HG03175 (cell line): ENCODE data around the gene CRADD.
"Not testable (repeated sequence)": the region's sequence is repeated elsewhere in the genome, so short reads cannot be mapped to it uniquely, and the experiment has no call there.

Source experiments
- ATAC-seq: cut with Tn5 transposase; IDR thresholded peaks from one replicate; pipeline ENCODE4 v1.9.1; 2021; ENCODE audit warnings: mild to moderate bottlenecking, moderate library complexity; ENCODE audit not compliant: unreplicated experiment

The CRADD gene

DNA sequence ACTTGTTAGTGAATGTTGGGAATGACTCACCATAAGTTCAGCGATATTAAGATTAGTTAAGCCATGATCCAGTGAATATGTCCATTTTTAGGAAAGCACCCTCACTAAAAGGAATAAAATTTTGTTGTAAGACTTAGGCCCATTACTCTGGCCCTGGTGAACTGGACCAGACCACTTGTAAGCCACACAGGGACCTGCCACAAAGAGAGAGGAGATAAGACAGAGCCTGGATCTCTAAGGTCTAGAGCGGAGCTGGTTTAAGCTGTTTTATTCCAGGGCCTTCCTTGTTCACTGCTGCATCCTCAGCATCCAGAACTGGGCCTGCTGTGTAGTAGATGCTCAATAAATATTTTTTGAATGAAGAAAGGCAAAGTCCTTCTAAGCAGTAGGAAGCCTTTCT is 79.1 kb downstream of the CRADD start:
- no peak for ATAC-seq

DNA sequence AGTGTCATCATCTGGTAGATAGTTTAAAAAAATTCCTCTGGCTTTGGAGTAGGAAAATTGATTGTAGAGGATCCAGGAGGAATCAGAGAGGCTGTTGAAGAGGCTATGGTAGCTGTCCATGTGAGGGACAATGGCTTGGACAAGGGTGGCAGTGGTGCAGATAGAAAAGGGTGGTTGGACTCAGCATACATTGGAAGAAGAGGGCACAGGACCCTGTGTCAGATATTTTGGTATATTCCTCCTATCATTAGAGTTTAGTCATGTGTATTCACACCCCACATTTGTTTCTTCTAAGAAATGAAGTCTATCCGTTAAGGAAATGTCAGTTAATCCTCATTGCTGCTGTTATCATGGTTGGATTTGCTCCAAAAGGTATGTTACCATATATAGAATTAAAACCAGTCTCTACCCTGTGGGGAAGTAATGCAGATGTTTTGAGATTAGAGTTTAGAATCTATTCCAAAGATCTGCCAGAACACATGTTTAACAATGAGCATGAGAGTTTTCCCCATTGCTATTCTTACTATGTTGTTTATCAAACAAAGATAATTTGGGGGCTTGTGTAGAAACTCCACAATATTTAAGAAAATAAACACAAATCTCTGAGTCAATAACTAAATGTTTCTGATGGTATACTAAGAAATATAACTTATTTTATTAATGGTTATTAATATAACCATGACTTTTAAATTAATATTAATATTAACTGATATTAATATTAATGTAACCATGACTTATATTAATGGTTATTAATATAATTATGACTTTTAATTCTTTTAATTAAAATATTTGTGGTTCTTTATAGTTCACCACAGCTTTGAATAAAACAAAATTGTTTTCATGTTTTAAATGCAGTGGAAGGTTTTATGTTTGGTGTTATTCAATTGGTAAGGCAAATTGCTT is 80.9 kb downstream of the CRADD start:
- no peak for ATAC-seq

DNA sequence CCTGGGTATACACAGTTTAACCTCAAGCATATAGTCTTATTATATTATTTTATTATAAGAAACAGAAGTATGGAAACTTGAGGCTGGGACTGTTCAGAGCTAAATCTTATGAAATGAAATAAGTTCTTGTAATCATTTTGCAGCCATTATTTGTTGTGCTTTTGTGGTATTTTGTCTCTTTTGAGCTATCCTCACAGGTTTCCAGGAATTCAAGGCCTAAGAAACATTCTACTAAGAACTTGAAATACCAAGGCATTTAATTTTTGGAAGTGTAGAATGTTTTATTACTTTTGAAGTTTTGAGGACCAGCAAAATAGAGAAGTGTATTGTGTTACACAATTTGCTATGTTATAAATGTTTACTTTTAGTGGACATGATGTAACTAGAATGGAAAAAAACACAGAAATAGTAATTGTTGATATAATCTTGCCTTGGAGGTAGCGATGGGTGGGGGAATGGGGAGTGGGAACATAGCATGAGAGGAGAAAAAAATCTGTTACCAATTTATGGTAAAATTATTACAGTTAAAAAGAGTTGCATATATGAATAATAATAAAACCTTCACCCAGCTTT is 81.7 kb downstream of the CRADD start:
- no peak for ATAC-seq

DNA sequence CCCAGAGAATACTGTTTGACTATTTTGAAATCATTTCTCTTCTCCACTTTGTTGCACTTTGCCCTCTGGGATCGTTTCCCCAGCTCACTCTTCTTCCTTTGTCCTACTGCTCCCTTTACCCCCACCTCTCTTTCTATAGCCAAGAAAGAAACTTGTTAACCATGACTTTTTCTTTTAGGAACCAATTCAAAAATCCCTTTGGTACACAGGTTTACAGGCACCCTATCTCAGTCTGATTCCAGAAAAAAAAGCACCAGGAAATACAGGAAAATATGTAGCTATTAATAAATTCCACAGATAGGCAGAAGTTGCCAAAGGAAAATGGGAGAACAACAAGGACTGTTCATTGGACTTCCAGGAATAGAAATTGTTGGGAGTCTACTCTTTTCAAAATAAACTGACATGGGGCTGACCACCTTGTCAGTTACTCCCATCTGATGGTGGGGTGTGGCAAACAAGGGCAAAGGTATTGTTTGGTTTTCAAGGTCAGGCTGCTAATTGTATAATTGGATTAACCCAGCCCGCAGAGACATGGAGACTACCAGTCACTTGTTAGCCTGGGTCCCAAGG is 82.4 kb downstream of the CRADD start:
- no peak for ATAC-seq

DNA sequence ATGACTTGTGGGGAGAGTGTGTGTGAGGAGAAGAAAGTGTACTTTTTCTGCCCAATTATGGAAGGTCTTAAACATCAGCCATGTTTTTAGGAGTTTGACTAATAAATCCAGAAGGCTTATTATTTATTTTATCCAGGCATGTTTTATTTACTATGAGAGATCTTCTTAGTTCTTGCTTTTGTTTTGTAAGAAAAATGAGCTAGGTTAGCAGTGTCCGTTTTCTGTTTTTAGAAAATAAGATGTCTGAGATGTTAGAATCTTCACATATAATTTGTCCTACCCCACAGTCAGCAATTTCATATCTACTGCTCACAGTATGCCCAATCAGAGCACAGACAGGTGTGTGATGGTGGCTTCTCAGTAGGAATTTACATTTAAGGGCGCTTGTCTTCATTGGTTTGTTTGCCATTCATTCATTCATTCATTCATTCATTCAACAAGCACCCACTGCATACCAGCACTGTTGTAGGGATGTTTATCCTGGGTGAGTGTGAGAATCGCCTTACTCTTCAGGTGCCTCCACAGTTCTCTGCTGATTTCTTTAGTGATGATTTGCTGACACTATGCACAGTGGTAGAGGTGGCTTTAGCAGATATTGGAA is 83.2 kb downstream of the CRADD start:
- ATAC-seq = no peak

DNA sequence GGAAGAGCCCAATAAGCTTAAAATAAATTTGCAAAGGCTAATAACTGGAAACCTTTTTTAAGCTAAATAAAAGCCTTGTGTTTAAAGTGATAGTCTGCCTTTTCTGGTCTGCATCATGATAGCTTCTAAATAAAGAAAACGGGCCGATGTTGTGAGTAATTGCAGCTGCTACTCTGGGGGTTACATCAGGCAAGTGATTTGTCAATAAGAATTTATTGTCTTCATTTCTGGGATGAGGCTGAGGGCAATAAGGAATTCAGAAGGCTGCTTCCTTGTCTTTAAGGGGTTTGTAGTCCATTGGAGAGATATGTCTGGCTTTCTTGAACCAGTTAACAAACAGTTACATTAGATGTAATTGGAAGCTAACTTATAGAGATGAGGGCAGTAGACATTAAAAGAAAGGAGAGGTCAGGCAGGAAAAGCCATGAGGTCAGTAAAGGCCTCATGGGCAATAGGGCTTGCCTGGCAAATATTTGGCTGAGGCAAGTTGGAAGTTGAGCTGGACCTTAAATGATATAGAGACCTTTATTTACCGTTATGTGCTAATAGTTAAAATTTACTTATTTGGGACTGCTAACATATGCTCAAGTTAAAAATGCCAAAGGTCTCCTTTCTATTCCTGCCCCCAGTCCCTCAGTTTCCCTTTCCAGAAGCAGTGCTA is 85.0 kb downstream of the CRADD start:
- no peak for ATAC-seq

DNA sequence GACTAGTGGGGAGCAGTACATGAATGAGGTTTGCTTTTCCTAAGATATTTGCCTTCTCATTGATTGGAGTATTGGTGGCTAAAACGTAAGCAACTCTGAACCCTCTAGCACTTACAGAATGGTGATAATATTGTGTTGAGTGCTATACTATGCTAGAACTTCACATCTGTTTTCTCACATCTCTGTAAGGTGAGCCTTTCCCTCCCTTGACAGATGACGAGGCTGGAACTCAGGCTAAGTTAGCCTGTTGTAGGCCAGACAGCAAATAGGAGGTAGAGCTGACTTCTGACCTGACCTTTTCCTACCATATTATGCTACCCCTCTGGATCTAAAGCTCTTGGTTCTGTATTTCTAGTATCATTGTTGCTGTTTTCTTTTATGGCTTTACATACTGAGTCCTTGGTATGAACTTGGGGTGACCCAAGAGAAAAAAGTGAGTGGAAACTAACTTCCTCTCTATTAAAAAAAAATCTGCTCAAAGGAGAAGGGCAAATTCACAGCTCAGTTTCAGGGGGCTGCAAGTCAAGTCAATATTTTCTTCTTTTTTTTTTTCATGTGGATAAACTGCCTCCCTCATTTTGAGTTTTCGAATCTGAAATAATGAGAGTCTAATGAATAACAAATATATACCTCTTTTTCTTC is 85.9 kb downstream of the CRADD start:
- no peak for ATAC-seq

DNA sequence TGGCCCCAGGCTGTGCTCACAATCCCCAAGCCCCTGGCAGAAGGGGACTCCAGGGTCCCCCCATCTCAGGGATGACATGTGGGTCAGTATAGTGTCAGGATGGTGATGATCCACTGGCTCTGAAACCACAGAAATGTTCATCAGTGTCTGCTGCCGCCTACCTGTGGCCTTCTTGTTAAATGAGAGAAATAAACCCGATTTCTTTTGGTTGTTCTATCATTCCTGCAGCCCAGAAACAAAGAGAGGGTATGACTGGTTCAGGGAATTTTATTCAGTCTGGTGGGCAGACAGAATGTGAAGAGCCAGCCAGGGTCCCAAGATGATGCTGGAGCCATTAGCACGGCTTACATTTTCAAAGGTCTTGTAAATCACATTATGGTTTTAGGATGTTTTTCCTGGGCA is 86.6 kb downstream of the CRADD start:
- no peak for ATAC-seq

DNA sequence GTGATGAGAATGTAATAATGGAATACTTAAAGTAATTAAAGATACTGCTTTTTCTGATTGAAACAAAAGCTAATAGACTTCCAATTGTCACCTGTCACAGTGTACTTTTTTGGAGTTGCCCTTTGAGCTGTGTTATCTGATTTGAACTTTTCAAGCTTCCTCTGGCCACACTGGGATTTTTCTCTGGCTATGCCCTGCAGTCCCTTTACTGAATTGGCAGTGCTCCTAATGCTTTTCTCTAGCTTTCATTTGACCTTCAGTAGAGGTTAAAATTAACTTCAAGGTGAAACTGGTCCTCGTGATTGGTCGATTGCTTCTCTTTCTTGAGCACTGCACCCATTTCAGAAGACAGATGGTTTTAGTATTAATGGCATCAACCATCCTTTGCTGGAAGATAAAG is 89.2 kb downstream of the CRADD start:
- ATAC-seq = no peak

DNA sequence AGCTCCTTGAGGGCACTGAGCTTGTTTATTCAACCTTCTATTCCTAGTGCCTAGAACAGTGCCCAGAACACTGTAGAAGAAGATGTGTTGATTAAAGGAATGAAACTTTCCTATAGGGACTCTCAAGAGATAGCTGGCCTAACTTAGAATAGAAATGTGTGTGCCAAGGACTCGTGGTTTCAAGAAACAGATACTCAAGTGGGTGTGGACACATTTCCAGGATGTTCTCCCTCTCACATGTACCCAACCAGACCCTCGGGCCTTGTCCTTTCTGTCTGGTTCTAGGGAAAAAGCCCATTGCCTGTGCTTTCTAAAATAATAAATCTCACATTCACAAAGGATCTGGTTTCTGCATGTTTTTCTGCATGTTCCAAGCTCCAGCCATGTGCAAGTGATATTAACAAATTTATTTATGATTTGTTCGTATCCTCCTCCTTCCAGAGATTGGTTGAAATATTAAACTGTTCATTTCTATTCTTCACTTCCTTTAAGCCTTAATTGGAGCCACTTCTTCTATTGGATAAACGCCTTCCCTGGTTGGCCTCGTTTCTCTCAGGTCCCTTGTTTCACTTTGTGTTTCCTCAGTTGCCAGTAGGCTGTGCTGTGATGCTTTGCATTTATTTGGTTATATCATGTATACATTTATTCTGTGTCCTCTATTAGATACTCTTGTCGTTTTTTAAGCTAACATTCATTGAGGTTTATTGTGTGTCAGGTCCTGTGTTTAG is 89.8 kb downstream of the CRADD start:
- ATAC-seq = no peak

DNA sequence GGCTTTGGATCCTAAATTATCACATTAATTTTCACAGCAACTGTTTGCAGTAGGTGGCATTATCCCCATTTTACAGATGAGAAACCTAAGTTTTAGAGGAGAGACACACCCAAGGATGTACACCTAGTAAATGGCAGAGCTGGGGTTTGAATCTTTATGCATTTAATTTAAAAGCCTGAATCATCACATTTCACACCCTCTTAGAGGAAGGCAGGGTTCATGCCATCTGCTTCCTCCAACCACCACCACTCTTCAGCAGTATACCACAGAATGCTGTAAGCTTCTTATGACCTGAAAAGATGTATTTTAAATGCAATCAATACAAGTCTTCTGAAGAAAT is 90.3 kb downstream of the CRADD start:
- ATAC-seq = no peak

DNA sequence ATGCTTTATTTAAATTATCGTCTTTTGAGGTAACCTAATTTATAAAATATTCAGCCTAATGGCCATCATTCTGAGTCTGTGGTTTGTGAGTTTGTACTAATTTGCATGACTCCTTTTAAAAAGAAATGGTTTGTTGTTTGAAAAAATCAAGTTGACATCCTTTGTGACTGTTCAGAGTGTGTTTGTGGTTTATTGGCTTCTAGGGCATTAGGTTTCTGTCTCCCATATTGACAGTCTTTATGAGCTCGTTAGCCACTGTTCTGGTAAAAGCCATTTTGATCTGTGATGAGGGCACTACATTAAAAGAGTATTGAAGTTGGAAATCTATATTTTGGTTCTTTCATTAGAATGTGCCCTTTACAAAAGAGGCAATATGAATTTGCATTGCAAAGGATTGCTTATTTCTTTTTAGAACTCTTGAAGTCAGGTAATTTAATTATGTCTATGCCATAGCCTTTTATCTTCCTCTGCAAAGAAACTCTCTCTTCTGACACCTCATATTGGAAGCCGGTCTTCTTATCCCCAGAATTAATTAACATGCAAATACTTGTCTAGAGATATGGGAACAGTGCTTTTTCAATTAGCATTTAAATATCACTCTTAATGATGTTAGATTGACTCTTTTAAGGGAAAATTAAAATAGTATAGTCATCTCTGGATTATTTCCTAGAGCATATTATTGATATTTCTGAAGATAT is 95.0 kb downstream of the CRADD start:
- ATAC-seq = no peak

DNA sequence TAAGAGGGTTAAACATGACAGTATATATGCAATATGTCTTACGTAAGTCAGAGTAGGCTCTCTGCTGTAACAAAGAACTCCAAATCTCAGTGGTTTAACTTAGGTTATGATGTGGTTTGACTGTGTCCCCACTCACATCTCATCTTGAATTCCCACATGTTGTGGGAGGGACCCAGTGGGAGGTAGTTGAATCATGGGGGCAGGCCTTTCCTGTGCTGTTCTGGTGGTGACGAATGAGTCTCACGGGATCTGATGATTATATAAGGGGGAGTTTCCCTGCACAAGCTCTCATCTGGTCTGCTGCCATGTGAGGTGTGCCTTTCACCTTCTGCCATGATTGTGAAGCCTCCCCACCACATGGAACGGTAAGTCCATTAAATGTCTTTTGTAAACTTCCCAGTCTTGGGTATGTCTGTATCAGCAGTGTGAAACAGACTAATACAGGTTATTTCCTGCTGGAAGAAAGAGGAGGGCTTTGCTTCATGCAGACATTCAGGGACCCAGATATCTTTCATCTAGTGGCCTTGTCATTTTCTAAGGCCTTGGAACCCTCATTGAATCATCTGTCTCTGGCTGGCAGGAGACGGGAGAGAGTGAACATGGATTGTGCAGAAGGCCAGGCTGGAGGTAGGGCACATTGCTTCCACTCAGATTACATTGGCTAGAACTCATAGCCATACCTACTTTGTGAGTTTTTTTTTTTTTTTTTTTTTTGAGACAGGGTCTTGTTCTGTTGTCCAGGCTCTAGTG is 96.1 kb downstream of the CRADD start:
- no peak for ATAC-seq

DNA sequence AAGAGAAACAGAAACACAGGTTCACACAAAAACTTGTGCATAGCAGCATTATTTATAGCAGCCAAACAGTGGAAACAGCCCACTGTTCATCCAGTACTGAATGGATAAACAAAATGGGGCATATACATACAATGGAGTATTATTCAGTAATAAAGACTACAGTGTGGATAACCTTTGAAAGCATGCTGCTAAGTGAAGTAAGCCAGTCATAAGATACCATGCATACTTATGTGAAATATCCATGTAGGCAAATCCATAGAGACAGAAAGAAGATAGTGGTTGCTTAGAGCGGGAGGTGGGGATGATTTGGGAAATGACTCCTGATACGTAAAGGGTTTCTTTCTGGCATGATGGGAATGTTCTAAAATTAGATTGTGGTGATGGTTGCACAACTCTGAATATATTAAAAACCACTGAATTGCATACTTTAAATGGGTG is 99.4 kb downstream of the CRADD start:
- no peak for ATAC-seq

DNA sequence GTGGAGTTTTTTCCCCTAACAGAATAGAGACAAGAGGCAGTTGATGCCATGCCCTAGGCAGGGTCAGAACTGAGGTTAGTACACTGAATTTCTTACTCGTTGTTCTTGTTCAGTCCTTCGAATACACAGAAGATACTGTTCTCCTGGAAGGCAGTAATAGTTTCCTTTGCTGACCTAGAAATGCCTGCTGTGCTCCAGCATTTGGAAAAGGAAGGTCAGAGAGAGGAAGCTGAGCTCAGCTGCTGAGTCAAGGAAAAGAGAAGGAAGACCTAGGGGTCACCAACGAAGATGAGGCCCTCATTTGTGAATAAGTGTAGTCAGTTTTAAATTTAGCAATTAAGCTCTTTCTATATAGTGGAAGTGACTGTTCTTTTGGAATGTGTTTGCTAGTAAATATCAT is 100.1 kb downstream of the CRADD start:
- no peak for ATAC-seq

DNA sequence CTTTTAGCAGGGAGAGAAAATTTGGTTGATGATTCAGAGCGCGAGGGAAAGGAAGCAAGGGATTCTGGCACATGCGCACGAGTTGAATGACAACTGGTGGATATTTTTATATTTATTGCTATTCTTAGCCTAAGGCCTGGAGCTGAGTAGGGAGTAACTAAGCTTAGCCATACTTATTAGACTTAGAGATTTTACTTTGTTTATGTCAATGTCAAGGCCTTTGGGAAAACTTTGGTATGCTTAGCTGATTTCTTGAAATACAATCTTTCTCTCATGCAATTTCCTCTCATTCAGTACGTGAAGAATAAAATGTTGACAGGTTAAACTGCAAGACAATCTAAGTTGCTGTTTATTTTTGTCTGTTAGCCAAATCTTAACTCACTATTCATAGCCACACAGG is 101.1 kb downstream of the CRADD start:
- ATAC-seq = no peak

DNA sequence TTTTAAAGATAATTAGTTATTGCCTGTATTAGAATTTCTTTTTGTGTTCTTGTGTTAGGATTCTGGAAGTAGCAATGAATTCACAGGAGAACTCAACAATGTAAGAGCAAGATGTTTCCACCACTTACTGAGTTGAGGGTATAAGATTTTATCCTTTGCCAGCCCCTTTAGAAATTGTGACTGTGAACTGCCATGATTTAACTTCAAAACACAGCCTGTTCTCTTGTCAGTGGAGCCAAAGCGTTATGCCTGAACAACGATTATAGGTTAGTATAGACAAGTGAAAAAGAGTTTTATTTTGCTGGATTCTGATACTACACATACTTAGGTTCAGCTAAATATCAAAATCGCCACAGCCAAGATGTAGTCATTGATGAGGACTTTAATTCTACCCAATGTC is 101.6 kb downstream of the CRADD start:
- ATAC-seq = no peak

DNA sequence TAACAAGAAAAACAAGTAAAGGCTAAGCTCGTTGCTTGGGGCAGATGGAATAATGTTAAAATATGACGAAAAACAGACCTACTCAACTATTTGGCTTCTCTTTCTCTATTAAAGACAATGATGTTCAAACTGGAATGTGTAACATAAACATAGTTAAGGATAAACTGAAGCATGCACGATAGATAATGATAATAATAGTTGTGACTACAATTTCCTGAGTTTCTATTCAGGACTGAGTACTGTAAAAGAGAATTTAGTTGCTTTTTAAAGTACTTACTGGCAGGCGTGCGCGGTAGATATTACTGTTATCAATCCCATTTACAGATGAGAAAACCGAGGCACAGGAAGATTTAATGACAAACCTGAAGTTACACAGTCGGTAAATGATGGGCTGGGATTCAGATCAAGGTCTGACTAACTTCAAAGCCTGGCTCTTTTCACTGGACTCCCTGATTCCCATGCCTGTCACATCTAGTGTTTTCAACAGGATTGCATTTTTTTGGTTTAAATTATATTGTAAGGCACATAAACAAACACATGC is 103.0 kb downstream of the CRADD start:
- no peak for ATAC-seq

DNA sequence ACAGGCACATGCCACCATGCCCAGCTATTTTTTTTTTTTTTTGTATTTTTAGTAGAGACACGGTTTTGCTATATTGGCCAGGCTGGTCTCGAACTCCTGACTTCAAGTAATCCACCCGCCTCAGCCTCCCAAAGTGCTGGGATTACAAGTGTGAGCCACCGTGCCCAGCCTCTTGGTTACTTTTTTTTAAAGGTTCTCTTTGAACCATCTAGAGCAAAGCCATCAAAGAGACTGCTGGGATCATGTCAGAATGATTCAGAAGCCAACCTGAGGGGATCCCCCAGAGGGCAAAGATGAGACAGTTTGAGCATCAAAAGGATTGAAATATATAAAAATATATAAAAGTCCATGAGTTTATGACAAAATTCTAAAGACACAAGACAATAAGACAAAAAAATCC is 103.7 kb downstream of the CRADD start:
- not testable (repeated sequence) for ATAC-seq
